ENCODE data around the gene OR1C1. TPM values are rescaled to one million over a fixed set of nuclear protein-coding genes. Genes with fewer than 3 reads are reported as not detected.
A peak's percentile ranks its signal among the peaks of the same experiment; 100 is the strongest.
"Not testable (repeated sequence)": the region's sequence is repeated elsewhere in the genome, so short reads cannot be mapped to it uniquely, and the experiment has no call there.

OR1C1 gene
- polyA plus RNA-seq, 2 of the 4 experiments (the other 2 are of a cell fraction) = not detected

DNA sequence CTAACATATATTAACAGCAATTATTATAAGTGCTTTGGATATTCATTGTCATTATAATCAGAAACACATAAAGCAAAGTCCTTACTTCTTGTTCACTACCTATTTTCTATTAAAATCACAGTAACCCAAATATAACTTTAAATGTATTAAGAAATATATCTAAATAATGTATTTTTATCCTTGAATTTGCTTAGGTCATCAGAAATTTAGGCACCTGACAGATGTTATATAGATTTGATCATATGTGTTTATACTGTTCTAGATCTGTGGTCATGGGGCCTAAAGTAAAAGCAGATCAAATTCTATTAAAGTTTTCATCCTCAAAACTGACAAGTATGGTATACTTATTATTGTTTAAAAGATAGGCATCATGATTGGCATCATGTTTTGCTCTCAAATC is 9.2 kb upstream of the OR1C1 start:
- Histone ChIP-seq H3K9me3 (no peaks in the 10 kb centered on the region; the same call in 2 of the 3 replicates), H3K4me1 (no peaks in the 10 kb centered on the region), H3K4me2 (no peak overlapping the region), H3K4me3 (no peak overlapping the region), H3K27ac (no peak overlapping the region)
- no peak for DNase-seq (ENCODE audit: low read depth in 1 of 2, low spot score in 1 of 2)
- TF ChIP-seq TFCP2L1 (CRISPR knock-in tag; IDR thresholded peaks at IDR 0.05) = no peak
- TF ChIP-seq MAFK (IDR thresholded peaks at IDR 0.05; ENCODE audit: partially characterized antibody) = peak; percentile 85
- POLR2A ChIA-PET = no interaction called here
- CTCF ChIA-PET = no interaction called here
- FAIRE-seq = no peak
- ATAC-seq = no peak

DNA sequence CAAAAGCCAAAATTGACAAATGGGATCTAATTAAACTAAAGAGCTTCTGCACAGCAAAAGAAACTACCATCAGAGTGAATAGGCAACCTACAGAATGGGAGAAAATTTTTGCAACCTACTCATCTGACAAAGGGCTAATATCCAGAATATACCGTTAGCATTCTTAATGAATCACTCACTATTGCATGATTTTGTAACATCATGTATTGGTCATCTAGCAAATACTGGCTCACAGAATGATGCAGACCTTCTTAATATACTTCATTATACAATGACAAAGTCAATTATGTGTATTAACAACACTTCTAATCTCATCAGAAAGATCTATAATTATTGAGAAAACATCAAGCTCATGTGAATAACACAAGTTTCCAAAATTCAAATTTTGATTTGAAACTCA is 6.0 kb downstream of the OR1C1 start:
- H3K4me1 ChIP-seq; ATAC-seq; H3K4me2 ChIP-seq; H3K9me3 ChIP-seq; CTCF ChIA-PET; DNase-seq (ENCODE audit: low read depth in 1 of 2, low spot score in 1 of 2); H3K27ac ChIP-seq; FAIRE-seq; H3K4me3 ChIP-seq; POLR2A ChIA-PET: not testable (repeated sequence)
- 0% methylated on average over 1 of the region's 1 CpG for WGBS (ENCODE audit: missing lambda C conversion rate)

DNA sequence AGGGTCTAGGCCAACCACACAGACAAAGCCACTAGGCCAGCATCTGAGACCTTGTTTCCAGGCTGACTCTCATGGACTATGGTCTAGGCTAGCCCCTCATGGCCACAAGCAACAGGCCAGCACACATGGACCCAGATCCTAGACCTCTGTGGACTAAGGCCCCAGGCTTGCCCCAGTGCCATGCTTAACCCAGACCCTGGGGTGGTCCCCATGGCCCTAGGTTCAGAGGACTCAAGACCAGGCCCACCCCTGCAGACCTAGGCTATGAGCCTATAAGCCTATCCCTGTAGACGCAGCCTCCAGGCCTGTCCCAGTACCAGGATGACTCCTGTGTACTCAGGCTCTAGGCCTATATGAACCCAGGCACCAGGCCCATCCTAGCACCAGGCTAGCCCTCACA is 10.5 kb downstream of the OR1C1 start:
- Histone ChIP-seq H3K27ac (no peak overlapping the region), H3K4me3 (no peak overlapping the region), H3K9me3 (no peaks in the 10 kb centered on the region), H3K4me2 (no peak overlapping the region), H3K4me1 (no peaks in the 10 kb centered on the region)
- WGBS (ENCODE audit: missing lambda C conversion rate) = 0% methylated on average over 1 of the region's 1 CpG
- FAIRE-seq (no peak), DNase-seq (ENCODE audit: low read depth in 1 of 2, low spot score in 1 of 2) (no peak), ATAC-seq (no peak)
- CTCF ChIA-PET = no interaction called here
- TF ChIP-seq MAFK (IDR thresholded peaks at IDR 0.05; ENCODE audit: partially characterized antibody) = no peak
- TF ChIP-seq JUN (IDR thresholded peaks at IDR 0.05) = no peak
- TF ChIP-seq EHMT2 (IDR thresholded peaks at IDR 0.05; ENCODE audit: low read depth) = no peak
- no peak for TF ChIP-seq RAD21 (conservative IDR thresholded peaks at IDR 0.05 in 1 of 2, IDR thresholded peaks at IDR 0.05 in 1 of 2)
- TF ChIP-seq JUNB (IDR thresholded peaks at IDR 0.05) = no peak
- TF ChIP-seq HOXB5 (CRISPR knock-in tag; IDR thresholded peaks at IDR 0.05) = no peak
- POLR2A ChIA-PET = no interaction called here

DNA sequence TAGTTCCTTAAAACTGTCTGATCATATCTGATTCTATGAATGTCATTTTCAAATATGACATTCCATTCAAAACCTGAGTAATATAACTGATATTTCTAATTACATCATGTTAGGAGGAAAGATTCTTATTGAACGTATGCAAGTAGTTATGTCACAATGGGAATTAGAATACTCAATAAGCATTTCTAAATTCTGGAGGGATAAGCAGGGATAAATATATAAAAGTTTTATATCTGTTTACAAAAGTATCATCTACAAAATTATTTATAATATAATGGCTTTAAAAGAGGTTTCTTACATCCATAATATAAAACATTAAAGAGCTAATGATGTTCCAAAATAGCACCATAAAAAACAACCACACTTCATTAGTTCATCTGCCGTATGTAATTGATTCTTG is 12.3 kb downstream of the OR1C1 start, which contains the start of gene OR14A2:
Gene OR14A2, minus strand, starts transcription at position 101 of the 400 bp plus-strand sequence.
- no peak within 1 kb of the TSS for H3K4me2 ChIP-seq
- CTCF ChIA-PET = no interaction called here
- POLR2A ChIA-PET = no interaction called here

DNA sequence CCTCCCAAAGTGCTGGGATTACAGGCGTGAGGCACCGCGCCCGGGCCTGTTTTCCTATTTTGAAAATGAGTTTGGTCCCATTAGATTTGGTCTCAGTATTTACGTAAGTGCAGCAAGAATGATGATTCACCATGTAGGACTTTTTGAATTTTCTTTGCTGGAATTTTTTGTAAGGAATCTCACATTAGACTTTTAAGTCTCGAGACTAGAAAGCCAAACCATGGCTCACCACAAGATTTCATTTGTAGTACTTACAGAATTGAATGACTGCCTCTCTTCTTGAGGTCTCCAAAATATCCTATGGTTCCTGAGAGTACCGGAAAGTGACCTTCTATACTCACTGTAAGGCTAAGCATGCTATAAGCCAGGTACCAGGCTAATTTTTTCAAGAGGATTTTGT is 12.7 kb downstream of the OR1C1 start:
- ChIA-PET POLR2A (no interaction called here), CTCF (no interaction called here)
- WGBS (ENCODE audit: missing lambda C conversion rate) = 20% methylated on average over 7 of the region's 7 CpGs
- Histone ChIP-seq H3K27ac (no peak overlapping the region), H3K4me2 (no peak overlapping the region), H3K9me3 (peaks cover 4% of the 10 kb centered on the region; the same call in 1 of the 3 replicates), H3K4me1 (no peaks in the 10 kb centered on the region), H3K4me3 (no peak overlapping the region)
- ATAC-seq (no peak), FAIRE-seq (no peak), DNase-seq (ENCODE audit: low read depth in 1 of 2, low spot score in 1 of 2) (no peak)
- TF ChIP-seq, protein P1, sequence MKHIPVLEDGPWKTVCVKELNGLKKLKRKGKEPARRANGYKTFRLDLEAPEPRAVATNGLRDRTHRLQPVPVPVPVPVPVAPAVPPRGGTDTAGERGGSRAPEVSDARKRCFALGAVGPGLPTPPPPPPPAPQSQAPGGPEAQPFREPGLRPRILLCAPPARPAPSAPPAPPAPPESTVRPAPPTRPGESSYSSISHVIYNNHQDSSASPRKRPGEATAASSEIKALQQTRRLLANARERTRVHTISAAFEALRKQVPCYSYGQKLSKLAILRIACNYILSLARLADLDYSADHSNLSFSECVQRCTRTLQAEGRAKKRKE (CRISPR knock-in tag; IDR thresholded peaks at IDR 0.05; ENCODE audit: low read depth) = no peak
- no peak for TF ChIP-seq MYC (IDR thresholded peaks at IDR 0.05; ENCODE audit: borderline replicate concordance, low read length)
- TF ChIP-seq KDM5A (IDR thresholded peaks at IDR 0.05) = no peak
- TF ChIP-seq ZFP36 (IDR thresholded peaks at IDR 0.05; ENCODE audit: borderline replicate concordance, partially characterized antibody) = no peak
- no peak for TF ChIP-seq ESRRA (IDR thresholded peaks at IDR 0.05; ENCODE audit: borderline replicate concordance, low read length)
- no peak for TF ChIP-seq RARB (CRISPR knock-in tag; IDR thresholded peaks at IDR 0.05)
- TF ChIP-seq HEYL (CRISPR knock-in tag; IDR thresholded peaks at IDR 0.05) = no peak
- no peak for TF ChIP-seq HOXB13 (CRISPR knock-in tag; IDR thresholded peaks at IDR 0.05; ENCODE audit: low read depth)
- TF ChIP-seq, protein P2, sequence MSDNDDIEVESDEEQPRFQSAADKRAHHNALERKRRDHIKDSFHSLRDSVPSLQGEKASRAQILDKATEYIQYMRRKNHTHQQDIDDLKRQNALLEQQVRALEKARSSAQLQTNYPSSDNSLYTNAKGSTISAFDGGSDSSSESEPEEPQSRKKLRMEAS (IDR thresholded peaks at IDR 0.05) = no peak
- TF ChIP-seq NR3C1 (IDR thresholded peaks at IDR 0.05) = no peak
- no peak for TF ChIP-seq RNF2 (IDR thresholded peaks at IDR 0.05; ENCODE audit: borderline replicate concordance, low read depth)
- no peak for TF ChIP-seq TFCP2L1 (CRISPR knock-in tag; IDR thresholded peaks at IDR 0.05)
- no peak for TF ChIP-seq CHD2 (IDR thresholded peaks at IDR 0.05; ENCODE audit: low read length, partially characterized antibody)
- no peak for TF ChIP-seq RFX5 (IDR thresholded peaks at IDR 0.05)

More for the DNA sequence above, 12.3 kb downstream of the OR1C1 start, which contains the start of gene OR14A2:
- ATAC-seq (no peak), DNase-seq (ENCODE audit: low read depth in 1 of 2, low spot score in 1 of 2) (no peak), FAIRE-seq (no peak)
- WGBS (ENCODE audit: missing lambda C conversion rate) = 24% methylated on average over 2 of the region's 2 CpGs
- Histone ChIP-seq H3K27ac (no peak within 1 kb of the TSS), H3K9me3 (peaks cover 4% of the 10 kb centered on the region; the same call in 1 of the 3 replicates), H3K4me1 (no peaks in the 10 kb centered on the region), H3K4me3 (no peak within 1 kb of the TSS)
- no peak for TF ChIP-seq PBX3 (IDR thresholded peaks at IDR 0.05)
